Keratinocyte (primary cell): ENCODE results near the gene SEZ6L2. TPM values are rescaled to one million over a fixed set of nuclear protein-coding genes. Genes with fewer than 3 reads are reported as not detected.

Experiments
- DNase-seq: peaks from one replicate; pipeline ENCODE4 v3.0.0-alpha.2; 2011; ENCODE audit warnings: low read depth, missing footprints, low spot score
- FAIRE-seq: peaks from 2 replicates; lab custom pipeline; 2011; peaks lifted over from hg19 to GRCh38; lab: Jason Lieb, UNC
- H2AFZ ChIP-seq: 2 replicates; pipeline ENCODE4 v1.6.0; 2012; ENCODE audit warnings: low read length, control low read depth, inconsistent platforms; ENCODE audit not compliant: control insufficient read depth
- H3K27ac ChIP-seq: 2 replicates; pipeline ENCODE4 v1.5.1; 2011; ENCODE audit warnings: low read length; ENCODE audit not compliant: control insufficient read depth, insufficient read depth
- H3K27me3 ChIP-seq: 3 replicates; pipeline ENCODE4 v1.6.0; 2011; ENCODE audit warnings: low read length; ENCODE audit not compliant: control insufficient read depth, insufficient read depth; ENCODE audit errors: extremely low read depth
- H3K36me3 ChIP-seq, 2 experiments: 2 replicates in 1 of 2; 3 replicates in 1 of 2; pipeline ENCODE4 v1.5.1; 2011; ENCODE audit warnings: low read length in 2 of 2, mild to moderate bottlenecking in 1 of 2; ENCODE audit not compliant: control insufficient read depth in 2 of 2, insufficient read depth in 2 of 2; ENCODE audit errors: extremely low read depth in 1 of 2
- H3K4me1 ChIP-seq: 3 replicates; pipeline ENCODE4 v1.5.1; 2011; ENCODE audit warnings: low read length; ENCODE audit not compliant: control insufficient read depth, insufficient read depth; ENCODE audit errors: extremely low read depth
- H3K4me2 ChIP-seq: 3 replicates; pipeline ENCODE4 v1.6.0; 2011; ENCODE audit warnings: low read depth, low read length; ENCODE audit not compliant: control insufficient read depth, insufficient read depth; ENCODE audit errors: extremely low read depth
- H3K4me3 ChIP-seq, 3 experiments: fragments of 200-600 bp in 1 of 3; sonication (generic) in 1 of 3; 2 replicates in 2 of 3; 3 replicates in 1 of 3; pipeline ENCODE4 v1.5.1; 2011 to 2016; ENCODE audit warnings: low read length in 3 of 3, mild to moderate bottlenecking in 3 of 3, control low read depth in 2 of 3, inconsistent platforms in 1 of 3, low read depth in 1 of 3, mixed read lengths in 1 of 3, mixed run types in 1 of 3, moderate library complexity in 1 of 3; ENCODE audit not compliant: control insufficient read depth in 2 of 3, insufficient read depth in 2 of 3; ENCODE audit errors: extremely low read depth in 1 of 3
- H3K79me2 ChIP-seq: 2 replicates; pipeline ENCODE4 v1.6.0; 2012; ENCODE audit warnings: low read length; ENCODE audit not compliant: control insufficient read depth, insufficient read depth
- H3K9ac ChIP-seq: 3 replicates; pipeline ENCODE4 v1.6.0; 2011; ENCODE audit warnings: low read length; ENCODE audit not compliant: control insufficient read depth, insufficient read depth; ENCODE audit errors: extremely low read depth
- H3K9me1 ChIP-seq: 3 replicates; pipeline ENCODE4 v1.6.0; 2011; ENCODE audit warnings: low read length; ENCODE audit not compliant: control insufficient read depth, insufficient read depth; ENCODE audit errors: extremely low read depth
- H3K9me3 ChIP-seq: 2 replicates; pipeline ENCODE4 v1.5.1; 2012; ENCODE audit warnings: low read depth, low read length; ENCODE audit not compliant: control insufficient read depth
- H4K20me1 ChIP-seq: 3 replicates; pipeline ENCODE4 v1.6.0; 2011; ENCODE audit warnings: low read length; ENCODE audit not compliant: control insufficient read depth, insufficient read depth; ENCODE audit errors: extremely low read depth
- EZH2 ChIP-seq: IDR thresholded peaks from one replicate; pipeline ENCODE4 v1.6.1; 2012; ENCODE audit warnings: inconsistent platforms, mild to moderate bottlenecking, low read length, moderate library complexity
- dilution Hi-C: fragments of 300-500 bp; cut with MboI; formaldehyde crosslinking; loops from one replicate; pipeline ENCODE4 v1.7.0; 2020; ENCODE audit warnings: low sequenced_read_pairs; ENCODE audit not compliant: extremely low pct_ligation_motif_present
- polyA plus RNA-seq, 5 experiments: library from polyadenylated mRNA; depleted of rRNA in 3 of 5; stranded (reverse) in 3 of 5; stranded (forward) in 1 of 5; unstranded in 1 of 5; fragments of >200 nt; gene quantifications; 1 replicate in 1 of 5; 2 replicates in 3 of 5; 3 replicates in 1 of 5; pipeline versions ENCODE4 v1.2.1 to v1.2.3, GENCODE V29; 2011 to 2012; ENCODE audit warnings: missing spikeins in 2 of 5, low read depth in 1 of 5, low replicate concordance in 1 of 5
- TF ChIP-seq, protein P1 (sequence below), 3 experiments: IDR thresholded peaks in 1 of 3; conservative IDR thresholded peaks in 1 of 3; optimal IDR thresholded peaks in 1 of 3; 2 replicates in 2 of 3; 3 replicates in 1 of 3; pipeline versions ENCODE3 to v1.5.1; 2011; ENCODE audit warnings: low read length in 3 of 3, mild to moderate bottlenecking in 3 of 3, moderate library complexity in 2 of 3, control low read depth in 1 of 3, inconsistent platforms in 1 of 3; ENCODE audit not compliant: insufficient read depth in 2 of 3; ENCODE audit errors: extremely low read depth in 1 of 3

Gene SEZ6L2
- polyA plus RNA-seq, 1 donor (not counting 4 experiments of a cell fraction or from before 2014, with no cell fraction given): 0.68 TPM

- Histone ChIP-seq H3K36me3 (no peaks in the 10 kb centered on the region), H3K9ac (peak overlapping the region; percentile 58), H3K9me1 (no peaks in the 10 kb centered on the region), H4K20me1 (no peaks in the 10 kb centered on the region), H3K79me2 (no peaks in the 10 kb centered on the region), H3K27ac (no peak overlapping the region), H3K4me1 (peaks cover 10% of the 10 kb centered on the region), H3K4me3 (peak overlapping the region; percentile 60 to 67 (median 66)), H2AFZ (peak overlapping the region; percentile 88), H3K27me3 (peaks cover 15% of the 10 kb centered on the region), H3K9me3 (no peaks in the 10 kb centered on the region), H3K4me2 (peak overlapping the region; percentile 84)
- no peak for FAIRE-seq
- TF ChIP-seq, protein P1, sequence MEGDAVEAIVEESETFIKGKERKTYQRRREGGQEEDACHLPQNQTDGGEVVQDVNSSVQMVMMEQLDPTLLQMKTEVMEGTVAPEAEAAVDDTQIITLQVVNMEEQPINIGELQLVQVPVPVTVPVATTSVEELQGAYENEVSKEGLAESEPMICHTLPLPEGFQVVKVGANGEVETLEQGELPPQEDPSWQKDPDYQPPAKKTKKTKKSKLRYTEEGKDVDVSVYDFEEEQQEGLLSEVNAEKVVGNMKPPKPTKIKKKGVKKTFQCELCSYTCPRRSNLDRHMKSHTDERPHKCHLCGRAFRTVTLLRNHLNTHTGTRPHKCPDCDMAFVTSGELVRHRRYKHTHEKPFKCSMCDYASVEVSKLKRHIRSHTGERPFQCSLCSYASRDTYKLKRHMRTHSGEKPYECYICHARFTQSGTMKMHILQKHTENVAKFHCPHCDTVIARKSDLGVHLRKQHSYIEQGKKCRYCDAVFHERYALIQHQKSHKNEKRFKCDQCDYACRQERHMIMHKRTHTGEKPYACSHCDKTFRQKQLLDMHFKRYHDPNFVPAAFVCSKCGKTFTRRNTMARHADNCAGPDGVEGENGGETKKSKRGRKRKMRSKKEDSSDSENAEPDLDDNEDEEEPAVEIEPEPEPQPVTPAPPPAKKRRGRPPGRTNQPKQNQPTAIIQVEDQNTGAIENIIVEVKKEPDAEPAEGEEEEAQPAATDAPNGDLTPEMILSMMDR (optimal IDR thresholded peaks at IDR 0.05 in 1 of 3, IDR thresholded peaks at IDR 0.05 in 1 of 3, conservative IDR thresholded peaks at IDR 0.05 in 1 of 3; ENCODE audit: extremely low read depth in 1 of 3, insufficient read depth in 2 of 3, low read length in 3 of 3): no peak
- no peak for TF ChIP-seq EZH2
- dilution Hi-C loops: no loop called here
- DNase-seq: no peak
These were observed 1.7 kb upstream of the SEZ6L2 start for GRCh38 chr16:29900888-29901606.

GRCh38 chr16:29900102-29900887, 945 bp upstream of the SEZ6L2 start, which contains the start of gene ASPHD1:
Gene ASPHD1, plus strand, starts transcription at chr16:29900488. Its CDS starts 484 bp downstream, at chr16:29900972.
- H3K36me3 ChIP-seq: no peaks in the 10 kb centered on the region
- dilution Hi-C loops: no loop called here
- H3K79me2 ChIP-seq: no peaks in the 10 kb centered on the region
- H3K27me3 ChIP-seq: peaks cover 16% of the 10 kb centered on the region
- no peaks in the 10 kb centered on the region for H3K9me3 ChIP-seq
- H2AFZ ChIP-seq: peak within 1 kb of the TSS; percentile 88
- peak within 1 kb of the TSS; percentile 84 for H3K4me2 ChIP-seq
- no peak for DNase-seq
- peak within 1 kb of the TSS; percentile 60 to 67 (median 66) for H3K4me3 ChIP-seq
- no peaks in the 10 kb centered on the region for H3K9me1 ChIP-seq
- TF ChIP-seq EZH2: no peak
- TF ChIP-seq, protein P1 (optimal IDR thresholded peaks at IDR 0.05 in 1 of 3, IDR thresholded peaks at IDR 0.05 in 1 of 3, conservative IDR thresholded peaks at IDR 0.05 in 1 of 3; ENCODE audit: extremely low read depth in 1 of 3, insufficient read depth in 2 of 3, low read length in 3 of 3): no peak
- H3K4me1 ChIP-seq: peaks cover 10% of the 10 kb centered on the region
- no peak within 1 kb of the TSS for H3K27ac ChIP-seq
- no peaks in the 10 kb centered on the region for H4K20me1 ChIP-seq
- peak within 1 kb of the TSS; percentile 58 for H3K9ac ChIP-seq
- no peak for FAIRE-seq
